Natural killer cell (primary cell): ENCODE data around the gene STK4. TPM values are rescaled to one million over a fixed set of nuclear protein-coding genes. Genes with fewer than 3 reads are reported as not detected.
A peak's percentile ranks its signal among the peaks of the same experiment; 100 is the strongest.
"Not testable (repeated sequence)": the region's sequence is repeated elsewhere in the genome, so short reads cannot be mapped to it uniquely, and the experiment has no call there.

ENCODE experiments used
- ATAC-seq, 3 donors: fragments of 150-1000 bp in 2 of 3; fragments of 200-7000 bp in 1 of 3; cut with Tn5 transposase; 1 replicate in 1 of 3; 2 replicates in 2 of 3; pipeline ENCODE4 v1.10.0; 2021; ENCODE audit warnings: mild to moderate bottlenecking in 2 of 3, moderate library complexity in 2 of 3
- DNase-seq, 2 donors: peaks; one replicate each; pipeline versions ENCODE4 v3.0.0 to v3.0.0-alpha.2; 2013 to 2021; ENCODE audit warnings: mixed read lengths in 1 of 2
- H3K27ac ChIP-seq: one replicate; pipeline ENCODE4 v1.5.1; 2013; ENCODE audit warnings: mild to moderate bottlenecking, low read length
- H3K27me3 ChIP-seq: one replicate; pipeline ENCODE4 v1.6.1; 2013; ENCODE audit warnings: low read length; ENCODE audit not compliant: control insufficient read depth, insufficient read depth
- H3K36me3 ChIP-seq: one replicate; pipeline ENCODE4 v1.6.1; 2013; ENCODE audit warnings: low read length; ENCODE audit not compliant: control insufficient read depth, insufficient read depth
- H3K4me1 ChIP-seq: one replicate; pipeline ENCODE4 v1.6.1; 2013; ENCODE audit warnings: low read length; ENCODE audit not compliant: control insufficient read depth, insufficient read depth
- H3K4me3 ChIP-seq: one replicate; pipeline ENCODE4 v1.5.1; 2013; ENCODE audit warnings: low read length
- H3K9me3 ChIP-seq: one replicate; pipeline ENCODE4 v1.6.1; 2013; ENCODE audit warnings: low read length; ENCODE audit not compliant: control insufficient read depth, insufficient read depth
- H3K27ac Mint-ChIP-seq, 2 donors: one replicate each; pipeline ENCODE4 v1.8.0; 2022; ENCODE audit warnings: mild to moderate bottlenecking in 2 of 2, mixed read lengths in 2 of 2, moderate library complexity in 1 of 2
- H3K27me3 Mint-ChIP-seq, 2 donors: one replicate each; pipeline ENCODE4 v1.8.0; 2022; ENCODE audit warnings: low read depth in 2 of 2, mixed read lengths in 2 of 2
- H3K36me3 Mint-ChIP-seq: one replicate; pipeline ENCODE4 v1.8.0; 2022; ENCODE audit warnings: mixed read lengths
- H3K4me1 Mint-ChIP-seq, 2 donors: one replicate each; pipeline ENCODE4 v1.8.0; 2022; ENCODE audit warnings: mixed read lengths in 2 of 2
- H3K4me3 Mint-ChIP-seq: one replicate; pipeline ENCODE4 v1.8.0; 2022; ENCODE audit warnings: mild to moderate bottlenecking, moderate library complexity, mixed read lengths
- H3K9me3 Mint-ChIP-seq, 2 donors: one replicate each; pipeline ENCODE4 v1.8.0; 2022; ENCODE audit warnings: mixed read lengths in 2 of 2
- WGBS: methylation state at CpG from one replicate; pipeline ENCODE4 v1.1.7; 2013; ENCODE audit warnings: missing lambda C conversion rate; ENCODE audit not compliant: insufficient coverage; 5-methylcytosine and 5-hydroxymethylcytosine counted together
- intact Hi-C: fragments of 100-400 bp; cut with micrococcal nuclease; formaldehyde crosslinking; loops from one replicate; pipeline ENCODE4 v1.14.2; 2022
- total RNA-seq, 4 donors: library from RNA; stranded (reverse); fragments of 120-200 nt in 1 of 4; gene quantifications; one replicate each; pipeline versions ENCODE4 v1.2.3 to v1.2.4, GENCODE V29; 2013 to 2022
- TF ChIP-seq, protein P1 (sequence below): fragments of 200-600 bp; IDR thresholded peaks from one replicate; pipeline ENCODE4 v1.8.0; 2022; ENCODE audit warnings: antibody characterized with exemption

STK4 gene
- total RNA-seq, 3 donors from 2014 or later (not counting 1 experiment from before 2014, with no cell fraction given): 351 to 394 (median 366) TPM

DNA sequence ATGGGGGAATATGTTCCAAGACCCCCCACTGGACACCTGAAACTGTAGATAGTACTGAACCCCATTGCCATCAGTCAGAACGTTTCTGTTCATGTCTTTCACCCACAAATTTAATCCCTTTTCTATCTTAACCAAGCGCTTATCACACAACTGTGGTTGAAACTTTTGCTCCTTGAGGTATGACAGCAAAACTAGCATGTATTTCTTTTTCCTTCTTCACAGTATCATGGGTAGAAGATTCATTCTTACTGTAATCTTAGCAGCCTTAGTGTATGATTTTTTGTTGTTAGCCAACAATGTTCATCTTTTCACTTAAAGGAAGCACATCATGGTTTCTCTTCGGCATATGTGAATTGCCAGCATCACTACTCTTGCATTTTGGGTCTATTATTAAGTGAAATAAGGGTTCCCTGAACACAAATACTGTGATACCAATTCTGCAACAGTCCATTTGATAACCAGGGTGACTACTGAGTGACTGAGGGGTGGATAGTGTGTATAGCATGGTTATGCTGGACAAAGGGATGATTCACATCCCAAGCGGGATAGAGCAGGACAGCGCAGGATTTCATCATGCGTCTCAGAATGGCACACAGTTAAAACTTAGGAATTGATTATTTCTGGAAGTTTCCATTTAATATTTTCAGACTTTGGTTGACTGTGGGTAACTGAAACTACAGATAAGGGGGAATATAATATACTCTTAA lies 92.9 kb downstream of the STK4 start:
- intact Hi-C loops: no loop called here
- Mint-ChIP-seq H3K27ac (peak overlapping the region; percentile 71 to 76), H3K9me3 (no peaks in the 10 kb centered on the region), H3K4me3 (no peak overlapping the region), H3K27me3 (no peaks in the 10 kb centered on the region), H3K4me1 (peaks cover 70 to 78% of the 10 kb centered on the region in 2 donors), H3K36me3 (peaks cover 21% of the 10 kb centered on the region)
- Histone ChIP-seq H3K4me3 (no peak overlapping the region), H3K27me3 (no peaks in the 10 kb centered on the region), H3K9me3 (no peaks in the 10 kb centered on the region), H3K36me3 (peaks cover 49% of the 10 kb centered on the region), H3K27ac (no peak overlapping the region), H3K4me1 (peaks cover 2% of the 10 kb centered on the region)
- ATAC-seq (peak in 2 of 3 donors; percentile 32 to 33), DNase-seq (no peak)
- WGBS: 84% methylated on average over 5 of the region's 6 CpGs
- TF ChIP-seq, protein P1, sequence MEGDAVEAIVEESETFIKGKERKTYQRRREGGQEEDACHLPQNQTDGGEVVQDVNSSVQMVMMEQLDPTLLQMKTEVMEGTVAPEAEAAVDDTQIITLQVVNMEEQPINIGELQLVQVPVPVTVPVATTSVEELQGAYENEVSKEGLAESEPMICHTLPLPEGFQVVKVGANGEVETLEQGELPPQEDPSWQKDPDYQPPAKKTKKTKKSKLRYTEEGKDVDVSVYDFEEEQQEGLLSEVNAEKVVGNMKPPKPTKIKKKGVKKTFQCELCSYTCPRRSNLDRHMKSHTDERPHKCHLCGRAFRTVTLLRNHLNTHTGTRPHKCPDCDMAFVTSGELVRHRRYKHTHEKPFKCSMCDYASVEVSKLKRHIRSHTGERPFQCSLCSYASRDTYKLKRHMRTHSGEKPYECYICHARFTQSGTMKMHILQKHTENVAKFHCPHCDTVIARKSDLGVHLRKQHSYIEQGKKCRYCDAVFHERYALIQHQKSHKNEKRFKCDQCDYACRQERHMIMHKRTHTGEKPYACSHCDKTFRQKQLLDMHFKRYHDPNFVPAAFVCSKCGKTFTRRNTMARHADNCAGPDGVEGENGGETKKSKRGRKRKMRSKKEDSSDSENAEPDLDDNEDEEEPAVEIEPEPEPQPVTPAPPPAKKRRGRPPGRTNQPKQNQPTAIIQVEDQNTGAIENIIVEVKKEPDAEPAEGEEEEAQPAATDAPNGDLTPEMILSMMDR: no peak

DNA sequence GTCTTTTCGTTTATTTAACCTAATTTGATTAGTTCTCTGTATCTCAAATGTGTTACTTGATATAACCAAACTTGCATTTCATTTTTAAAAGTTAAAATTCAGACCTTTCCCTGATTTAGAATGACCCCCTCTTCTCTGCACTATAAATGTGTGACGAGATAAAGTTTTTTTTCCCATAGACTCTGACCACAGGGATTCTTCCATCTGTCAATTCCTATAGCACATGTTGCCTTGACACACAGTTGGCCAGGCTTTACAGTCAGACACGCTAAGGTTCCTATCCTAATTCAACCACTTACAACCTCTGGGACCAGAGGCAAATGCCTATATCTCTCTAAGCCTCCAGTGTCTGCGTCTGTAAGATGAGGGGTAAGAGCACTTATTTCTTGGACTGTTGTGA lies 94.0 kb downstream of the STK4 start:
- WGBS: 100% methylated on average over 1 of the region's 4 CpGs
- H3K4me1 Mint-ChIP-seq: peaks cover 73 to 82% of the 10 kb centered on the region in 2 donors
- H3K27ac Mint-ChIP-seq: peak overlapping the region; percentile 50 to 81
- Histone ChIP-seq H3K4me1 (no peaks in the 10 kb centered on the region), H3K4me3 (no peak overlapping the region), H3K9me3 (no peaks in the 10 kb centered on the region), H3K36me3 (peaks cover 43% of the 10 kb centered on the region), H3K27ac (no peak overlapping the region), H3K27me3 (no peaks in the 10 kb centered on the region)
- H3K27me3 Mint-ChIP-seq: no peaks in the 10 kb centered on the region
- H3K4me3 Mint-ChIP-seq: no peak overlapping the region
- H3K36me3 Mint-ChIP-seq: peaks cover 16% of the 10 kb centered on the region
- TF ChIP-seq, protein P1: no peak
- ATAC-seq (no peak), DNase-seq (no peak)
- intact Hi-C loops: no loop called here
- H3K9me3 Mint-ChIP-seq: no peaks in the 10 kb centered on the region

DNA sequence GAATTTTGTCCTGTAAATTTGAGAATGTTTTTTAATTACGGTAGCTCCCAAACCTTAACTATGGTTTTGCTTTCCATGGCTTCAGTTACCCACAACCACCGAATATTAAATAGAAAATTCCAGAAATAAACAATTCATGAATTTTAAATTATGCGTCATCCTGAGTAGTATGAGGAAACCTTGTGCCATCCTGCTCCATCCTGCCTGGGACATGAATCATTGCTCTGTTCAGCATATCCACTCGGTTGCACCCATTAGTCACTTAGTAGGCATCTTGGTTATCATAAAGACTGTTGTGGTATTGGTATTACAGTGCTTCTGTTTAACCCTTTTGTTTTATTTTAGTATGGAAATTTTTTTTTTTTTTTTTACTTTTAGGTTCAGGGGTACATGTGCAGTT lies 94.9 kb downstream of the STK4 start:
- no peaks in the 10 kb centered on the region for H3K9me3 Mint-ChIP-seq
- Histone ChIP-seq H3K27me3 (no peaks in the 10 kb centered on the region), H3K4me3 (no peak overlapping the region), H3K9me3 (no peaks in the 10 kb centered on the region), H3K36me3 (peaks cover 40% of the 10 kb centered on the region), H3K27ac (no peak overlapping the region), H3K4me1 (no peaks in the 10 kb centered on the region)
- no peaks in the 10 kb centered on the region for H3K27me3 Mint-ChIP-seq
- TF ChIP-seq, protein P1: no peak
- peaks cover 12% of the 10 kb centered on the region for H3K36me3 Mint-ChIP-seq
- ATAC-seq (peak in 1 of 3 donors; percentile 21), DNase-seq (no peak)
- peak overlapping the region; percentile 50 to 81 for H3K27ac Mint-ChIP-seq
- intact Hi-C loops: no loop called here
- no peak overlapping the region for H3K4me3 Mint-ChIP-seq
- 78% methylated on average over 3 of the region's 4 CpGs for WGBS
- peaks cover 70 to 82% of the 10 kb centered on the region in 2 donors for H3K4me1 Mint-ChIP-seq

DNA sequence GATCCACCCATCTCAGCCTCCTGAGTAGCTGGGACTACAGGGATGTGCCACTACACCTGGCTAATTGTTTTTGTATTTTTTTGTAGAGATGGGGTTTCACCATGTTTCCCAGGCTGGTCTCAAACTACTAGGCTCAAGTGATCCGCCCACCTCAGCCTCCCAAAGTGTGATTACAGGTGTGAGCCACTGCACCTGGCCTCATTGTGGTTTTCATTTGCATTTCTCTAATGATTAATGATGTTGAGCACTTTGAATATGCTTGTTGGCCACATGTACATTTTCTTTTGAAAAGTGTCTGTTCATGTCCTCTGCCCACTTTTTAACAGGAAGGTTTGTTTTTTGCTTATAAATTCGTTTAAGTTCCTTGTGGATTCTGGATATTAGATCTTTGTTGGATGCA lies 96.8 kb downstream of the STK4 start:
- H3K4me3 Mint-ChIP-seq, H3K27me3 Mint-ChIP-seq, ATAC-seq, H3K36me3 Mint-ChIP-seq, H3K9me3 ChIP-seq, H3K4me3 ChIP-seq, DNase-seq, intact Hi-C loops, H3K27ac ChIP-seq, H3K9me3 Mint-ChIP-seq, H3K4me1 ChIP-seq, H3K27me3 ChIP-seq: not testable (repeated sequence)
- Mint-ChIP-seq H3K4me1 (peaks cover 76 to 84% of the 10 kb centered on the region in 2 donors), H3K27ac (peak overlapping the region; percentile 25 to 63)
- peaks cover 38% of the 10 kb centered on the region for H3K36me3 ChIP-seq
- WGBS: 77% methylated on average over 1 of the region's 2 CpGs
